Esophagus muscularis mucosa (tissue), 4 donors: Measurements from ENCODE around the gene PHF21A.

Source experiments
- CTCF ChIP-seq, 3 experiments: fragments of 200-600 bp in 2 of 3; fragments of 450-650 bp in 1 of 3; sonication (generic) in 2 of 3; IDR thresholded peaks; one replicate each; pipeline ENCODE4 v1.5.1; 2017 to 2019; ENCODE audit warnings: antibody characterized with exemption in 3 of 3, mild to moderate bottlenecking in 2 of 3, moderate library complexity in 1 of 3
- EP300 ChIP-seq: sonication (generic); formaldehyde crosslinking; IDR thresholded peaks from one replicate; pipeline ENCODE4 v1.6.1; 2017; ENCODE audit warnings: antibody characterized with exemption
- POLR2A ChIP-seq: fragments of 450-650 bp; IDR thresholded peaks from one replicate; pipeline ENCODE4 v1.6.1; 2017; ENCODE audit warnings: antibody characterized with exemption, moderate library complexity, mild to moderate bottlenecking, low read depth

GRCh38 chr11:45887587-45887986, 233.7 kb downstream of the PHF21A start:
- no peak for TF ChIP-seq CTCF (IDR thresholded peaks at IDR 0.05)
- TF ChIP-seq EP300: no peak
- no peak for TF ChIP-seq POLR2A
